Occipital lobe (tissue), 2 donors: ENCODE results near the gene GBP2. TPM values are rescaled to one million over a fixed set of nuclear protein-coding genes. Genes with fewer than 3 reads are reported as not detected.
"Not testable (repeated sequence)": the region's sequence is repeated elsewhere in the genome, so short reads cannot be mapped to it uniquely, and the experiment has no call there.

ENCODE experiments used
- DNase-seq: peaks from one replicate; lab custom pipeline; 2025; lab: John Stamatoyannopoulos, UW
- total RNA-seq: library from RNA; depleted of rRNA; stranded (reverse); fragments of >200 nt; gene quantifications from one replicate; pipeline ENCODE4 v1.2.3, GENCODE V29; 2014

GBP2 gene
- total RNA-seq, 1 donor from 2014 or later = 0.62 TPM

- DNase-seq = not testable (repeated sequence)
Measured at GRCh38 chr1:89128003-89128458, 2.1 kb upstream of the GBP2 start.

GRCh38 chr1:89126602-89127565 is 970 bp upstream of the GBP2 start:
- DNase-seq = not testable (repeated sequence)

- DNase-seq = no peak
Measured at GRCh38 chr1:89125240-89125912, 538 bp downstream of the GBP2 start.

- no peak for DNase-seq
Measured at GRCh38 chr1:89121641-89122040, 4.3 kb downstream of the GBP2 start.

GRCh38 chr1:89114662-89115061 is 11.3 kb downstream of the GBP2 start:
- DNase-seq = no peak

- no peak for DNase-seq
Measured at GRCh38 chr1:89112871-89113613, 12.9 kb downstream of the GBP2 start.

- no peak for DNase-seq
Measured at GRCh38 chr1:89104687-89105086, 21.2 kb downstream of the GBP2 start.

GRCh38 chr1:89104147-89104546 is 21.8 kb downstream of the GBP2 start:
- DNase-seq = no peak

GRCh38 chr1:89102021-89102420 is 23.9 kb downstream of the GBP2 start:
- DNase-seq = no peak

GRCh38 chr1:89100412-89100811 is 25.5 kb downstream of the GBP2 start:
- no peak for DNase-seq

GRCh38 chr1:89098857-89099256 is 27.1 kb downstream of the GBP2 start:
- no peak for DNase-seq

GRCh38 chr1:89095737-89096136 is 30.2 kb downstream of the GBP2 start:
- no peak for DNase-seq

- no peak for DNase-seq
Measured at GRCh38 chr1:89089962-89090361, 36.0 kb downstream of the GBP2 start.

- no peak for DNase-seq
Measured at GRCh38 chr1:89088572-89088971, 37.3 kb downstream of the GBP2 start.

- DNase-seq = no peak
Measured at GRCh38 chr1:89087241-89087640, 38.7 kb downstream of the GBP2 start.

GRCh38 chr1:89085781-89086180 is 40.1 kb downstream of the GBP2 start:
- no peak for DNase-seq

GRCh38 chr1:89081005-89081404 is 44.9 kb downstream of the GBP2 start:
- no peak for DNase-seq

- DNase-seq = not testable (repeated sequence)
Measured at GRCh38 chr1:89080068-89080467, 45.8 kb downstream of the GBP2 start.

GRCh38 chr1:89072466-89073065 is 53.3 kb downstream of the GBP2 start:
- not testable (repeated sequence) for DNase-seq

- no peak for DNase-seq
Measured at GRCh38 chr1:89070509-89070908, 55.4 kb downstream of the GBP2 start.

- DNase-seq = no peak
Measured at GRCh38 chr1:89069951-89070350, 56.0 kb downstream of the GBP2 start.
